GM21367 (cell line): Measurements from ENCODE around the gene DNAH3.
"Not testable (repeated sequence)": the region's sequence is repeated elsewhere in the genome, so short reads cannot be mapped to it uniquely, and the experiment has no call there.

Source experiments
- ATAC-seq: cut with Tn5 transposase; IDR thresholded peaks from one replicate; pipeline ENCODE4 v1.9.1; 2021; ENCODE audit not compliant: unreplicated experiment

Gene DNAH3

DNA sequence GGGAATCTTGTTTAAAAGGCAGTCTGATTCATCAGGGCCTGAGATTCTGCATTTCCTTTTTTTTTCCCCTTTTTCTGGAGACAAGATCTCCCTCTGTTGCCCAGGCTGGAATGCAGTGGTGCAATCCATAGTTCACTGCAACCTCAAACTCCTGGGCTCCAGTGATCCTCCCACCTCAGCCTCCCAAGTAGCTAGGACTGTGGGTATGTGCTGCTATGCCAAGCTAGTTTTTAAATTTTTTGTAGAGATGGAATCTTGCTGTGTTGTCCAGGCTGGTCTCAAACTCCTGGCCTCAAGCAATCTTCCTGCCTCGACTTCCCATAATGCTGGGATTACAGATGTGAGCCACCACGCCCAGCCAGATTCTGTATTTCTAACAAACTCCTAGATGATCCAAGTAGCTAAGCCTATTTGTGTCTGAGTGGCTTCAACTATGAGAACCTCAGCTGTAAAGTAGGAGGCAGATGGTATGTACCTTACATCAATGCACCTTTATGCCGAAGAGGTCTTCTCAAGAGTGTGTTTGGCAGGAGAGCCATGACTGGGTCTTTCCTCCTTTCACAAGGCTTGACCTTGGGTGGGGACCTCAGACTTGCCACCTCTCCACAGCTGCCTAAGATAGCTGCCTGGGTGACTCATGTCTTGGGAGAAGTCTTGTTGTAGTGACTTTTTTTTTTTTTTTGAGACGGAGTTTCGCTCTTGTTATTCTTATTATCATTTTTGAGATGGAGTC, 18.8 kb upstream of the DNAH3 start:
- no peak for ATAC-seq

DNA sequence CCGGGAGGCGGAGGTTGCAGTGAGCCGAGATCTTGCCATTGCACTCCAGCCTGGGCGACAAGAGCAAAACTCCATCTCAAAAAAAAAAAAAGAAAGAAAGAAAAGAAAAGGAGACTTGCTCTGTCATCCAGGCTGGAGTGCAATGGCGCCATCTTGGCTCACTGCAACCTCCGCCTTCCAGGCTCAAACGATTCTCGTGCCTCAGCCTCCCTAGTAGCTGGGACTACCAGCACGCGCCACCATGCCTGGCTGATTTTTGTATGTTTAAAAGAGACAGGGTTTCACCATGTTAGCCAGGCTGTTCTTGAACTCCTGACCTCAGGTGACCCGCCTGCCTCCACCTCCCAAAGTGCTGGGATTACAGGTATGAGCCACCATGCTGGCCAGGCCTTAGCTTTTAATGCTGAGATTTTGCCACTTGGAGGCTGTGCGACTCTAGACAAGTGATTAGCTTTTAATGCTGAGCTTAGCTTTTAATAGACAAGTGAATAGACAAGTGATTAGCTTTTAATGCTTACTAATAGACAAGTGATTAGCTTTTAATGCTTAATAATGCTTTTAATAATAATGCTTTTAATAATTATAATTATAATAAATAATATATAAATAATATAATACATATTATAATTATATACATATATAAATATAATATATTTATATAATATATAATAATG, 17.4 kb upstream of the DNAH3 start:
- no peak for ATAC-seq

GRCh38 chr16:21167360-21167759, 16.7 kb upstream of the DNAH3 start:
- no peak for ATAC-seq

DNA sequence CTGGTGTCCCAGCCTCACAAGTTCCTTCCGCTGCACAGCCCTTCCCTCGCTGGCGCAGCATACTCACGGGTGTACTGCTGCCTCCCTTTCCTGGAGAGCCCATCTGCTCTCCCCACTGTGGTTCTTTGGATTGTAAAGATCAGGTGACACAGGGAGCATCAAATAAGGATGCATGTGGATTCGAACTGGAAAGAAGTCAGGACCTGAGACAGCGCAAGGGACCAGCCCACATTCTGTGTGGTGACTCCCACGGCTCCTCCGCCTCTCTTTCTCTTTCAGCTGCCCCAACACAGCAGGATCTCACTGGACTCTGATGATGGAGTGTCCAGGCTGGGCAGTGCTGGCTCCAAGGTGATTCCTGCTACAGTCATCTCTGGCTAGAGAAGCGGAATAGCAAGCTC, 15.9 kb upstream of the DNAH3 start:
- ATAC-seq, result no peak

- no peak for ATAC-seq
Observed at GRCh38 chr16:21164521-21165168, 14.0 kb upstream of the DNAH3 start.

DNA sequence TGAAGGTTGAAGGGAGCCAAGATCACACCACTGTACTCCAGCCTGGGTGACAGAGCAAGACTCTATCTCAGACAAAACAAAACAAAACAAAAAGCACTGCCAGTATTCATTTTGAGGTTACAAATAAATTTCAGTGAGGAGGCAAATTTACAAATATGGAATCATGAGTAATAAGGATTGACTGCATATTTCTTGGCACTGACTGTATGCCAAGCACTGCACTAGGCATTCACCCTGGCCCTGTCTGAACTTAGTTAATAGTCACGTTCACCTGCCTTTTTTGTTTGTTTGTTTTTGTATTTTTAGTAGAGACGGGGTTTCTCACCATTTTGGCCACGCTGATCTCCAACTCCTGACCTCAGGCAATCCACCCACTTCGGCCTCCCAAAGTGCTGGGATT, 12.9 kb upstream of the DNAH3 start:
- ATAC-seq, result no peak

DNA sequence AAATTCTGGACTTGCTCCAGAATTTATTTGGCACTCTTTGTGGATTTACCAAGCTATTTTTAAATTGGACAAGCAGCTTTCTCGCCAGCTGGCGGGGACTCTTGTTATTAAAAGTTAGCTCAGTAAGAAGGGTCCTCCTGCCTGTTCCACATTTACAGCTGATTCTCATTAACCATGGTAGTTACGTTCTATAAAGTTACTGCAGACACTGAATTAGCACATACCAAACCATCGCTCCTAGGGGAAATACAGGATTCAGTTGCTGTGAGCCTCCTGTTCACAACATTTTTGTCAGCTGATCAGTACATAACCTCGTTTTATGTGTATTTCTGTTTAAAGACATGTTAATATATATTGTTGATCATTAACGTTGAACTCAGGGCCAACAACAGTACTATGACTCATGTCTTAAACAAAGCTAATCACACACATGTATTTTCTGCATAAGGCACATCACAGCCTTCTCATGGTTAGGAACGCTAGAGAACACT, 12.1 kb upstream of the DNAH3 start:
- ATAC-seq, result no peak

- no peak for ATAC-seq
Observed at GRCh38 chr16:21161211-21161610, 10.6 kb upstream of the DNAH3 start.

GRCh38 chr16:21160276-21160675, 9.6 kb upstream of the DNAH3 start:
- ATAC-seq, result no peak

DNA sequence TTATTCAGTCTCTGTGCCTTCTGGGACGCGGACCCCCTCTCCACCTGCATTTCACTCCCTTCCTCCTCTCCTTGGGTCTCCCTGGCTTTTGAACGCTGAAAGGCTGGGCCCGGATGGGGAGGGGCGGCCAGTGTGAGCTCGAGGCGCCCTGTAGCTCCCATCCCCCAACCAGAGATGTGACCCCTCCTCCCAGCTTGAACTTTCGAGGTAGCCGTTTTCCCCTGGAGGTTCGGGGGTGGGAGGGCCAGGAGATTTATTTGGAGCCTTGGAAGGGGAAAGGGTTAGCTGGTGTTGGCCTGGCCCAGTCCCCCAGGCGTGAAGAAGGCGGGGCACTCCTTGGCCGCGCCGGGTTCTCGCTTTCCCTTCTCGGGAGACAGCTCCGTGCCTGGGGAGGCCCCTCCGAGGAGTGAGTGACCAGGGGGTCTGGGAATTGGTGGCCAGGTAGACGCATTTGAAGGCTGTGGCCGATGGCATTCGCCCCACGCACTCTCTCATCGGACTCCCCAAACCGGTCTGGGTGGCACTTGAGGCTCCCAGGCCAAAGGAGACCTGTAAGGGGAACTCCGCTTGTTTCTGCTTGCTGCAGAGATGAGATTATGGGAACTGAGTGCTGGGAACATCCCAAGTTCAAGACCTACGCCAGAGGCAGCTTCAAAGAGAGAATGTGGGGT, 8.8 kb upstream of the DNAH3 start:
- ATAC-seq, result no peak

- ATAC-seq, result no peak
Observed at GRCh38 chr16:21158208-21159110, 7.8 kb upstream of the DNAH3 start, which contains the start of gene LDAF1. LDAF1 (plus strand) TSS chr16:21158674; CDS start chr16:21161183, 2,509 bp downstream.

DNA sequence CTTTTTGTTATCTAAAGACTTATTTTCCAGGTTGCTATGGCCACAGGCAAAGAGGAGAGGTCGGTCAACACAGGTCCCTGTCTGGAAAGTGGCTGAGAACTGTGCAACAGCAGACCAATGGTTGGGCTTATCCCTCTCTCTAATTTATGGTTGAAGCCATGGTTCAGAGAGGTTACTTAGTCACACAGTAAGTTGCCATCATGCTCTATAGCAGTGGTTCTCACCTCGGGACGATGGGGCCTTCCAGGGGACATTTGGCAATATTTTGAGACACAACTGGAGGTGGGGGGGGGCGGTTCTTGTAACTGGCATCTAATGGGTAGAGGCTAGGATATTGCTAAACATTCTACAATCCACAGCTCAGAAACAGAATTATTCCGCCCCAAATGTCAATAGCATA, 7.0 kb upstream of the DNAH3 start:
- ATAC-seq, result no peak

DNA sequence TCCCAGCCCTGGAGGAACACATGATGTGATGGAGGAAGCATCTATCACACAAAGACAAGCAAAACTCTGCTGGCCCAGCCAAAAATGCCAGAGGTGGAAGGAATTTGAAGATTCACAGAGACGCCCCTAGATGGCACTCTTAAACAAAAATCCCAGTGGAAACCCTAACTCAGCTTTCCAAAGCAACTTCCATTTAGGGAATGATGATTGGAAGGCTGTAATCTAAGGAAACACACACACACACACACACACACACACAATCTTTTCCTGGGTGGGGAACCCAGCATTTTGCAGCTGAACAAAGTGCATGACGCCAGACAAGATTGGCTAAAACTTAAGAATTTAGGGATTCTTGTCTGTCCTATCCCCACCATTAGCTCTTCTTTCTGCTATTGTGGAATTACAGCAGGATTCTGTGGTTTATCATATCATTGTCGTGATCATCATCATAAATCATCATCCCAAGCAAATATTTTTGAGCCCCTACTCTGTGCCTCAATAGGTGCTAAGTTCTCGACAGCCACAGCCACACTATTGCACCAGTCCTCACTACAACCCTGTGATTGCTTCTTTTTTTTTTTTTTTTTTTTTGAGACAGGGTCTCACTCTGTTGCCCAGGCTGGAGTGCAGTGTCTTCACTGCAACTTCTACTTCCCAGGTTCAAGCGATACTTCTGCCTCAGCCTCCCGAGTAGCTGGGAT, 6.3 kb upstream of the DNAH3 start:
- ATAC-seq, result no peak

- ATAC-seq, result not testable (repeated sequence)
Observed at GRCh38 chr16:21156011-21156410, 5.4 kb upstream of the DNAH3 start.

DNA sequence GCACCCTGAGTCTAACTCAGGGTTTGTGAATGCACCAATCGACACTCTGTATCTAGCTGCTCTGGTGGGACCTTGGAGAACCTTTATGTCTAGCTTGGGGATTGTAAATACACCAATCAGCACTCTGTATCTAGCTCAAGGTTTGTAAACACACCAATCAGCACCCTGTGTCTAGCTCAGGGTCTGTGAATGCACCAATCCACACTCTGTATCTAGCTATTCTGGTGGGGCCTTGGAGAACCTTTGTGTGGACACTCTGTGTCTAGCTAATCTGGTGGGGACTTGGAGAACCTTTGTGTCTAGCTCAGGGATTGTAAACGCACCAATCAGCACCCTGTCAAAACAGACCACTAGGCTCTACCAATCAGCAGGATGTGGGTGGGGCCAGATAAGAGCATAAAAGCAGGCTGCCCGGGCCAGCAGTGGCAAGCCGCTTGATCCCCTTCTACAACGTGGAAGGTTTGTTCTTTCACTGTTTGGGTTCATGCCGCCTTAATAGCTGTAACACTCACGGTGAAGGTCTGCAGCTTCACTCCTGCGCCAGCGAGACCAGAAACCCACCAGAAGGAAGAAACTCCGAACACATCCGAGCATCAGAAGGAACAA, 2.6 kb upstream of the DNAH3 start:
- not testable (repeated sequence) for ATAC-seq

- ATAC-seq, result not testable (repeated sequence)
Observed at GRCh38 chr16:21152160-21153030, 1.7 kb upstream of the DNAH3 start.

- no peak for ATAC-seq
Observed at GRCh38 chr16:21145738-21146137, 4.9 kb downstream of the DNAH3 start.

DNA sequence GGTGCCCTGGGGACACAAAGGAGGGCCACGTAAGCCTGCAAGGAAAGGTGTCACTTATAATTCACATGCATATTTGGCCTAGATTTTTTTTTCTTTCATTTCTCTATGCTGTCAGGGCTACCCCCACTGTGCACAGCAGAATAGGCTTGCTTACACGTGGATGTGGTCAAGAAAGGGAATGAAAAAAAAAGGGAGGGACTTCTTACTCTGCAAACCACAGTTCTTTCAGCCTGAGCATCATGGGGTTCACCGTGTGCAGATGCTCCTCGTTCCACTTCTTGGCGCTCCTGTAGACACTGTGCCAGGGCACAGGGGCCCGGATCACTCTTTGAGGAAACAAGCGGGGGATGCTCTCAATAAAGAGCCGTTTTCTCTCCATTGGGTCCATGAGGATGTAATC, 16.6 kb downstream of the DNAH3 start:
- ATAC-seq, result no peak
